Stimulated activated naive CD8-positive, alpha-beta T cell treated with anti-CD3 and anti-CD28 coated beads, Interleukin-15, amount 100 ng/mL, for 72 hours (primary cell): ENCODE results near the gene LAMA4.

ENCODE experiments used
- ATAC-seq: fragments of 150-1000 bp; cut with Tn5 transposase; 2 replicates; pipeline ENCODE4 v1.10.0; 2021; ENCODE audit warnings: mild to moderate bottlenecking, moderate library complexity
- DNase-seq, 2 donors: peaks; one replicate each; pipeline ENCODE4 v3.0.0; 2021 to 2022
- H3K27ac Mint-ChIP-seq, 2 donors: one replicate each; pipeline ENCODE4 v1.8.0; 2022; ENCODE audit warnings: mild to moderate bottlenecking in 2 of 2, mixed read lengths in 2 of 2, moderate library complexity in 2 of 2
- H3K27me3 Mint-ChIP-seq: one replicate; pipeline ENCODE4 v1.8.0; 2022; ENCODE audit warnings: mixed read lengths
- H3K4me1 Mint-ChIP-seq: one replicate; pipeline ENCODE4 v1.8.0; 2022; ENCODE audit warnings: mild to moderate bottlenecking, mixed read lengths
- H3K4me3 Mint-ChIP-seq, 2 donors: one replicate each; pipeline ENCODE4 v1.8.0; 2022; ENCODE audit warnings: mild to moderate bottlenecking in 2 of 2, mixed read lengths in 2 of 2, moderate library complexity in 1 of 2
- H3K9me3 Mint-ChIP-seq, 2 donors: one replicate each; pipeline ENCODE4 v1.8.0; 2022; ENCODE audit warnings: mixed read lengths in 2 of 2

LAMA4 gene

GRCh38 chr6:112283621-112284020 lies 29.3 kb upstream of the LAMA4 start:
- no peaks in the 10 kb centered on the region for H3K9me3 Mint-ChIP-seq
- no peak overlapping the region for H3K27ac Mint-ChIP-seq
- peaks cover 25% of the 10 kb centered on the region for H3K4me1 Mint-ChIP-seq
- ATAC-seq (no peak), DNase-seq (no peak)
- no peak overlapping the region for H3K4me3 Mint-ChIP-seq
- peaks cover 60% of the 10 kb centered on the region for H3K27me3 Mint-ChIP-seq

- Mint-ChIP-seq H3K27ac (no peak overlapping the region), H3K9me3 (no peaks in the 10 kb centered on the region), H3K4me1 (peaks cover 22% of the 10 kb centered on the region), H3K4me3 (no peak overlapping the region), H3K27me3 (peaks cover 50% of the 10 kb centered on the region)
- ATAC-seq (no peak), DNase-seq (no peak)
Observed at GRCh38 chr6:112281821-112282615, 27.7 kb upstream of the LAMA4 start.

- Mint-ChIP-seq H3K27ac (no peak overlapping the region), H3K9me3 (no peaks in the 10 kb centered on the region), H3K4me1 (no peaks in the 10 kb centered on the region), H3K27me3 (peaks cover 43% of the 10 kb centered on the region), H3K4me3 (no peak overlapping the region)
- DNase-seq (no peak), ATAC-seq (no peak)
Observed at GRCh38 chr6:112279031-112279935, 24.9 kb upstream of the LAMA4 start.

GRCh38 chr6:112275365-112275764 lies 21.0 kb upstream of the LAMA4 start:
- ATAC-seq (no peak), DNase-seq (no peak)
- Mint-ChIP-seq H3K27me3 (peaks cover 12% of the 10 kb centered on the region), H3K27ac (no peak overlapping the region), H3K4me1 (no peaks in the 10 kb centered on the region), H3K4me3 (no peak overlapping the region), H3K9me3 (no peaks in the 10 kb centered on the region)

- H3K4me1 Mint-ChIP-seq: no peaks in the 10 kb centered on the region
- H3K9me3 Mint-ChIP-seq: no peaks in the 10 kb centered on the region
- DNase-seq: no peak
- H3K27me3 Mint-ChIP-seq: peaks cover 7% of the 10 kb centered on the region
- H3K4me3 Mint-ChIP-seq: no peak overlapping the region
- no peak for ATAC-seq
- no peak overlapping the region for H3K27ac Mint-ChIP-seq
Observed at GRCh38 chr6:112274774-112275173, 20.4 kb upstream of the LAMA4 start.

- Mint-ChIP-seq H3K9me3 (no peaks in the 10 kb centered on the region), H3K4me3 (no peak overlapping the region), H3K27ac (no peak overlapping the region), H3K27me3 (peaks cover 7% of the 10 kb centered on the region), H3K4me1 (no peaks in the 10 kb centered on the region)
- ATAC-seq: no peak
- DNase-seq: no peak
Observed at GRCh38 chr6:112272799-112273198, 18.4 kb upstream of the LAMA4 start.

GRCh38 chr6:112270756-112271155 lies 16.4 kb upstream of the LAMA4 start:
- no peak for DNase-seq
- Mint-ChIP-seq H3K4me3 (no peak overlapping the region), H3K27me3 (peaks cover 7% of the 10 kb centered on the region), H3K4me1 (no peaks in the 10 kb centered on the region), H3K9me3 (no peaks in the 10 kb centered on the region), H3K27ac (no peak overlapping the region)
- ATAC-seq: no peak

- no peak overlapping the region for H3K27ac Mint-ChIP-seq
- no peak for ATAC-seq
- no peak for DNase-seq
- no peaks in the 10 kb centered on the region for H3K9me3 Mint-ChIP-seq
- H3K27me3 Mint-ChIP-seq: peaks cover 7% of the 10 kb centered on the region
- no peaks in the 10 kb centered on the region for H3K4me1 Mint-ChIP-seq
- H3K4me3 Mint-ChIP-seq: no peak overlapping the region
Observed at GRCh38 chr6:112269979-112270566, 15.7 kb upstream of the LAMA4 start.

GRCh38 chr6:112269114-112269513 lies 14.7 kb upstream of the LAMA4 start:
- no peak overlapping the region for H3K4me3 Mint-ChIP-seq
- DNase-seq (no peak), ATAC-seq (no peak)
- no peaks in the 10 kb centered on the region for H3K4me1 Mint-ChIP-seq
- H3K9me3 Mint-ChIP-seq: no peaks in the 10 kb centered on the region
- H3K27ac Mint-ChIP-seq: no peak overlapping the region
- H3K27me3 Mint-ChIP-seq: peaks cover 7% of the 10 kb centered on the region

- ATAC-seq: no peak
- Mint-ChIP-seq H3K27me3 (peaks cover 3% of the 10 kb centered on the region), H3K9me3 (no peaks in the 10 kb centered on the region), H3K4me3 (no peak overlapping the region), H3K4me1 (no peaks in the 10 kb centered on the region), H3K27ac (no peak overlapping the region)
- no peak for DNase-seq
Observed at GRCh38 chr6:112268654-112269053, 14.3 kb upstream of the LAMA4 start.

- H3K9me3 Mint-ChIP-seq: no peaks in the 10 kb centered on the region
- no peak overlapping the region for H3K4me3 Mint-ChIP-seq
- H3K4me1 Mint-ChIP-seq: no peaks in the 10 kb centered on the region
- H3K27ac Mint-ChIP-seq: no peak overlapping the region
- no peaks in the 10 kb centered on the region for H3K27me3 Mint-ChIP-seq
- DNase-seq (no peak), ATAC-seq (no peak)
Observed at GRCh38 chr6:112268019-112268418, 13.7 kb upstream of the LAMA4 start.

- no peaks in the 10 kb centered on the region for H3K4me1 Mint-ChIP-seq
- no peak for ATAC-seq
- DNase-seq: no peak
- H3K27me3 Mint-ChIP-seq: no peaks in the 10 kb centered on the region
- H3K27ac Mint-ChIP-seq: no peak overlapping the region
- H3K9me3 Mint-ChIP-seq: no peaks in the 10 kb centered on the region
- no peak overlapping the region for H3K4me3 Mint-ChIP-seq
Observed at GRCh38 chr6:112266331-112266730, 12.0 kb upstream of the LAMA4 start.

- H3K27ac Mint-ChIP-seq: no peak overlapping the region
- H3K27me3 Mint-ChIP-seq: peaks cover 26% of the 10 kb centered on the region
- no peaks in the 10 kb centered on the region for H3K9me3 Mint-ChIP-seq
- ATAC-seq: no peak
- DNase-seq: no peak
- no peak overlapping the region for H3K4me3 Mint-ChIP-seq
- peaks cover 5% of the 10 kb centered on the region for H3K4me1 Mint-ChIP-seq
Observed at GRCh38 chr6:112259337-112259675, 4.9 kb upstream of the LAMA4 start.

- Mint-ChIP-seq H3K4me1 (peaks cover 10% of the 10 kb centered on the region), H3K4me3 (no peak overlapping the region), H3K9me3 (no peaks in the 10 kb centered on the region), H3K27me3 (peaks cover 31% of the 10 kb centered on the region), H3K27ac (no peak overlapping the region)
- ATAC-seq (no peak), DNase-seq (no peak)
Observed at GRCh38 chr6:112258642-112259336, 4.4 kb upstream of the LAMA4 start.

GRCh38 chr6:112257178-112257855 lies 3.0 kb upstream of the LAMA4 start:
- ATAC-seq (no peak), DNase-seq (no peak)
- no peak overlapping the region for H3K4me3 Mint-ChIP-seq
- H3K27me3 Mint-ChIP-seq: peaks cover 41% of the 10 kb centered on the region
- peaks cover 17% of the 10 kb centered on the region for H3K4me1 Mint-ChIP-seq
- H3K27ac Mint-ChIP-seq: no peak overlapping the region
- H3K9me3 Mint-ChIP-seq: no peaks in the 10 kb centered on the region
